HepG2 (cell line): ENCODE results near the gene TNFAIP1.

Source experiments
- KDM1A ChIP-seq: IDR thresholded peaks from 2 replicates; pipeline ENCODE4 v1.6.1; 2016; ENCODE audit warnings: missing compliant biosample characterization
- SNAI1 ChIP-seq: sonication (generic); formaldehyde crosslinking; IDR thresholded peaks from 2 replicates; pipeline ENCODE4 v1.5.0; 2020; ENCODE audit warnings: mild to moderate bottlenecking, missing genetic modification reagents, borderline replicate concordance
- ZFP37 ChIP-seq: sonication (generic); formaldehyde crosslinking; IDR thresholded peaks from 2 replicates; pipeline ENCODE4 v1.4.0; 2020; ENCODE audit warnings: missing genetic modification reagents, borderline replicate concordance
- ZNF747 ChIP-seq: sonication (generic); formaldehyde crosslinking; IDR thresholded peaks from 2 replicates; pipeline ENCODE4 v1.8.1; 2023; ENCODE audit warnings: missing genetic modification reagents, mild to moderate bottlenecking, borderline replicate concordance

DNA sequence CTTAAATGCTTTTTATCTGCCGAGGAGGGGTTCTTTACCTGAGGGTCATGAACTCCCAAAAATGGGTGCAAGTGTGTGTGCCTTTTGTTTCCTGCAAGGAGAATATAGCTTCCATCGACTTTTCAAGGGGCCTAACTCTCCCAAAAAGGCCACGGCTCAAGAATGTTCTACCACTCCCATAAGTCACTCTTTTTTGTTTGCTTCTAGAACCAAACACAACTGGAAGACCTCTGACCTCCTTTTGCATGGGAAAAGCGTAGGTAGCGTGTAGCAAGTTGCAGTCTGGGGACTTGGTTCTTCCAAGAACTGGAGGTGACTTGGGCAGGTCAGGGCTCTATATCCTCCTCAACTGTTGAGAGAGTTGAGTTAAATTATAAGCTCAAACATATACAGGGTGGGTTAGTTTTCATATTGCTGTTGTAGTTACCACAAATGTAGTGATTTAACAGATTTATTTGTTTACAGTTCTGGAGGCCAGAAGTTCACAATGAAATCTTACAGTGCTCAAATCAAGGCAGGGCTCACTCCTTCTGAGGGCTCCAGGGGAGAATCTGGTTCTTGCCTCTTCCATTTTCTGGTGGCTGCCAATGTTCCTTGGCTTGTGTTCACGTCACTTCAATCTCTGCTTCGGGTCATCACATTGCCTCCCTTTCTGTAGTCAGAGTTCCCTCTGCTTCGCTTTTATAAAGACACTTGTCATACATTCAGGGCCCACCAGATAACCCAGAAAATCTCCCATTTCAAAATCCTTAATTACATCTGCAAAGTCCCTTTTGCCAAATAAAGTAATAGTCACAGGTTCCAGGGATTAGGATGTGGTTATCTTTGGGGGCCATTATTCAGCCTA, 15.1 kb upstream of the TNFAIP1 start:
- TF ChIP-seq ZNF747 (CRISPR knock-in tag) (no peak), SNAI1 (no peak), ZFP37 (CRISPR knock-in tag) (no peak), KDM1A (no peak)
